H9 (cell line): Measurements from ENCODE around the gene DIRAS2. TPM values are rescaled to one million over a fixed set of nuclear protein-coding genes. Genes with fewer than 3 reads are reported as not detected.

Experiments used
- DNase-seq: peaks from one replicate; pipeline ENCODE4 v3.0.0-alpha.2; 2017
- H2AFZ ChIP-seq: one replicate; pipeline ENCODE4 v1.6.1; 2013; ENCODE audit warnings: mild to moderate bottlenecking, low read length, control low read depth, moderate library complexity
- H2AK5ac ChIP-seq: 2 replicates; pipeline ENCODE4 v1.6.1; 2013; ENCODE audit warnings: low read length, control low read depth, mixed read lengths; ENCODE audit not compliant: insufficient read length
- H2BK120ac ChIP-seq: one replicate; pipeline ENCODE4 v1.6.1; 2013; ENCODE audit warnings: low read depth, mild to moderate bottlenecking, low read length, control low read depth, inconsistent platforms; ENCODE audit not compliant: poor library complexity, severe bottlenecking
- H2BK12ac ChIP-seq: 2 replicates; pipeline ENCODE4 v1.6.1; 2013; ENCODE audit warnings: low read length, control low read depth, mixed read lengths, low read depth; ENCODE audit not compliant: insufficient read length
- H2BK15ac ChIP-seq: 2 replicates; pipeline ENCODE4 v1.6.1; 2013; ENCODE audit warnings: low read depth, low read length, control low read depth
- H2BK20ac ChIP-seq: one replicate; pipeline ENCODE4 v1.6.1; 2013; ENCODE audit warnings: low read depth, mild to moderate bottlenecking, low read length, control low read depth, inconsistent platforms; ENCODE audit not compliant: poor library complexity, severe bottlenecking
- H2BK5ac ChIP-seq: 2 replicates; pipeline ENCODE4 v1.6.1; 2013; ENCODE audit warnings: low read length, control low read depth, mixed read lengths; ENCODE audit not compliant: insufficient read length
- H3K14ac ChIP-seq: 2 replicates; pipeline ENCODE4 v1.6.1; 2013; ENCODE audit warnings: low read length, control low read depth; ENCODE audit not compliant: insufficient read depth
- H3K18ac ChIP-seq: 2 replicates; pipeline ENCODE4 v1.6.1; 2013; ENCODE audit warnings: low read depth, mild to moderate bottlenecking, mixed read lengths, low read length, control low read depth; ENCODE audit not compliant: insufficient read length
- H3K23ac ChIP-seq: 2 replicates; pipeline ENCODE4 v1.6.1; 2013; ENCODE audit warnings: low read length, control low read depth, mixed read lengths, low read depth; ENCODE audit not compliant: insufficient read length
- H3K23me2 ChIP-seq: 2 replicates; pipeline ENCODE4 v1.6.1; 2013; ENCODE audit warnings: low read depth, mild to moderate bottlenecking, mixed read lengths, low read length, control low read depth; ENCODE audit not compliant: insufficient read length, poor library complexity, severe bottlenecking
- H3K27ac ChIP-seq: 2 replicates; pipeline ENCODE4 v1.5.1; 2013; ENCODE audit warnings: low read length, control low read depth, mixed read lengths, low read depth; ENCODE audit not compliant: insufficient read length
- H3K27me3 ChIP-seq: 2 replicates; pipeline ENCODE4 v1.6.1; 2013; ENCODE audit warnings: low read length, control low read depth, inconsistent platforms; ENCODE audit not compliant: insufficient read depth
- H3K4ac ChIP-seq: 2 replicates; pipeline ENCODE4 v1.6.1; 2013; ENCODE audit warnings: low read depth, mild to moderate bottlenecking, control low read depth, inconsistent platforms, low read length, moderate library complexity
- H3K4me1 ChIP-seq: 2 replicates; pipeline ENCODE4 v1.6.1; 2013; ENCODE audit warnings: low read length, control low read depth, inconsistent platforms; ENCODE audit not compliant: insufficient read depth
- H3K4me2 ChIP-seq: 2 replicates; pipeline ENCODE4 v1.6.1; 2013; ENCODE audit warnings: low read length, control low read depth, mixed read lengths; ENCODE audit not compliant: insufficient read length, insufficient read depth
- H3K56ac ChIP-seq: 2 replicates; pipeline ENCODE4 v1.6.1; 2013; ENCODE audit warnings: low read depth, mild to moderate bottlenecking, mixed read lengths, low read length, control low read depth; ENCODE audit not compliant: insufficient read length
- H3K79me1 ChIP-seq: 2 replicates; pipeline ENCODE4 v1.6.1; 2013; ENCODE audit warnings: low read depth, mild to moderate bottlenecking, moderate library complexity, low read length, control low read depth, inconsistent platforms; ENCODE audit not compliant: insufficient read depth, poor library complexity, severe bottlenecking
- H3K79me2 ChIP-seq: 2 replicates; pipeline ENCODE4 v1.6.1; 2013; ENCODE audit warnings: low read length, control low read depth, inconsistent platforms; ENCODE audit not compliant: insufficient read depth
- H3K9ac ChIP-seq: 2 replicates; pipeline ENCODE4 v1.6.1; 2013; ENCODE audit warnings: low read length, control low read depth, mixed read lengths; ENCODE audit not compliant: insufficient read length; ENCODE audit errors: extremely low read depth
- H3K9me3 ChIP-seq: one replicate; pipeline ENCODE4 v1.6.1; 2013; ENCODE audit warnings: low read depth, low read length, inconsistent platforms; ENCODE audit not compliant: control insufficient read depth
- H3T11ph ChIP-seq: one replicate; pipeline ENCODE4 v1.6.1; 2013; ENCODE audit warnings: mild to moderate bottlenecking, low read length, control low read depth, inconsistent platforms
- H4K20me1 ChIP-seq: one replicate; pipeline ENCODE4 v1.6.1; 2013; ENCODE audit not compliant: control insufficient read depth, insufficient read length, insufficient read depth
- H4K5ac ChIP-seq: 2 replicates; pipeline ENCODE4 v1.6.1; 2013; ENCODE audit warnings: low read depth, mild to moderate bottlenecking, mixed read lengths, low read length, control low read depth; ENCODE audit not compliant: insufficient read length
- H4K8ac ChIP-seq: replicated peaks from 2 replicates; pipeline ENCODE4 v1.6.1; 2013; ENCODE audit warnings: low read length, control low read depth, mixed read lengths, low read depth; ENCODE audit not compliant: insufficient read length
- H4K91ac ChIP-seq: 2 replicates; pipeline ENCODE4 v1.6.1; 2013; ENCODE audit warnings: low read depth, mild to moderate bottlenecking, moderate library complexity, mixed read lengths, low read length, control low read depth; ENCODE audit not compliant: insufficient read length
- H3K27ac Mint-ChIP-seq, 3 experiments: 2 replicates in 2 of 3; 3 replicates in 1 of 3; pipeline ENCODE4 v1.8.0; 2020 to 2021; ENCODE audit warnings: mixed read lengths in 3 of 3, mild to moderate bottlenecking in 1 of 3, moderate library complexity in 1 of 3
- H3K27me3 Mint-ChIP-seq: 2 replicates; pipeline ENCODE4 v1.8.0; 2021; ENCODE audit warnings: low read depth, mild to moderate bottlenecking, moderate library complexity, mixed read lengths
- H3K36me3 Mint-ChIP-seq, 3 experiments: 2 replicates in 2 of 3; 3 replicates in 1 of 3; pipeline ENCODE4 v1.8.0; 2020 to 2021; ENCODE audit warnings: low read depth in 3 of 3, mixed read lengths in 3 of 3; ENCODE audit not compliant: insufficient read depth in 1 of 3
- H3K4me1 Mint-ChIP-seq, 2 experiments: 2 replicates each; pipeline ENCODE4 v1.8.0; 2020; ENCODE audit warnings: mixed read lengths in 2 of 2
- H3K4me3 Mint-ChIP-seq, 2 experiments: 2 replicates in 1 of 2; 3 replicates in 1 of 2; pipeline ENCODE4 v1.8.0; 2020 to 2021; ENCODE audit warnings: mild to moderate bottlenecking in 2 of 2, mixed read lengths in 2 of 2, moderate library complexity in 1 of 2
- H3K9me3 Mint-ChIP-seq, 2 experiments: 2 replicates in 1 of 2; 3 replicates in 1 of 2; pipeline ENCODE4 v1.8.0; 2020; ENCODE audit warnings: mild to moderate bottlenecking in 2 of 2, mixed read lengths in 2 of 2, moderate library complexity in 1 of 2
- CTCF ChIP-seq: fragments of 200-600 bp; sonication (generic); conservative IDR thresholded peaks from 3 replicates; pipeline ENCODE4 v1.8.0; 2021; ENCODE audit warnings: antibody characterized with exemption, mild to moderate bottlenecking
- WGBS: extraction: QIAGEN DNeasy Blood & Tissue Kit; methylation state at CpG from one replicate; pipeline ENCODE4 v1.1.7; 2013; ENCODE audit warnings: missing lambda C conversion rate, low lambda C conversion rate, mixed read lengths; ENCODE audit not compliant: insufficient read length; ENCODE audit errors: extremely low coverage; 5-methylcytosine and 5-hydroxymethylcytosine counted together
- total RNA-seq: library from RNA; stranded (reverse); gene quantifications from 2 replicates; pipeline ENCODE4 v1.2.1, GENCODE V29; 2021

Gene DIRAS2
- total RNA-seq, 1 experiment from 2014 or later = not detected

DNA sequence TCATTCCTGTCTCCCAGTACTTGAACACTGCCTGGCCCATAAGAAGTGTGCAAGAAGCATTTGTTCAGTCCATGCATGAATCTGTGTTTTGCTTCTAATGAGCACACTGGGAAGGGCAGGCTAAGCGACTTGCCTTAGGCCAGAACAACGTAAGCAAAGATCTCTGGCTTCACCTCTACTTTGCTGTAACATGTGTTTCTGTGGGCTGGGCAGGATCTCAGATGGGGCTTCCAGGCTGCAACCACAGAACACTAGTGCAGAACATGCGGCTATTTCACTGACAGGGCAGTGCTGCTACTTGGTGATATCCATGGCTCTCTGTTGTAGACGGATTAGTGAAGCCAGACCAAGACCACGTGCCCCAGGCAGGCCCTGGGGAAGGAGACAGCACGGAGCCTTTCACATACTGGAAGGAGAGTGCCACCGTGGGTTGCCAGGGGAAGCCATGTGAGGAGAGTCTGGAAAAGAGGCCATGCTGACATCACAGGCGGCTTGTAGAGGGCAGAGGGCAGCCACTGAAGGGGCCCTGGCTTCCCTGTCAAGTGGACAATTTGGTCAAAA lies 9.9 kb downstream of the DIRAS2 start:
- no peak overlapping the region for H3K4me2 ChIP-seq
- H4K5ac ChIP-seq = no peak overlapping the region
- H3K56ac ChIP-seq = no peak overlapping the region
- no peak overlapping the region for H2AK5ac ChIP-seq
- H2BK20ac ChIP-seq = no peak overlapping the region
- no peak overlapping the region for H3K27ac ChIP-seq
- Mint-ChIP-seq H3K4me1 (no peaks in the 10 kb centered on the region), H3K27me3 (no peaks in the 10 kb centered on the region), H3K4me3 (no peak overlapping the region), H3K27ac (no peak overlapping the region), H3K36me3 (no peaks in the 10 kb centered on the region), H3K9me3 (no peaks in the 10 kb centered on the region)
- WGBS = no CpG with 5 or more reads among the region's 8 CpGs
- no peak overlapping the region for H4K8ac ChIP-seq
- H2BK5ac ChIP-seq = no peak overlapping the region
- H3K9me3 ChIP-seq = no peaks in the 10 kb centered on the region
- no peak overlapping the region for H3K9ac ChIP-seq
- H3K4me1 ChIP-seq = no peaks in the 10 kb centered on the region
- H3K4ac ChIP-seq = no peak overlapping the region
- no peaks in the 10 kb centered on the region for H3K79me2 ChIP-seq
- H3K18ac ChIP-seq = no peak overlapping the region
- H2AFZ ChIP-seq = no peak overlapping the region
- H3K79me1 ChIP-seq = no peaks in the 10 kb centered on the region
- no peak overlapping the region for H4K91ac ChIP-seq
- no peak overlapping the region for H3K14ac ChIP-seq
- H2BK120ac ChIP-seq = no peak overlapping the region
- no peak for TF ChIP-seq CTCF
- no peak for DNase-seq
- no peaks in the 10 kb centered on the region for H4K20me1 ChIP-seq
- no peaks in the 10 kb centered on the region for H3K23me2 ChIP-seq
- no peak overlapping the region for H2BK12ac ChIP-seq
- no peak overlapping the region for H3T11ph ChIP-seq
- H3K27me3 ChIP-seq = no peaks in the 10 kb centered on the region
- H2BK15ac ChIP-seq = no peak overlapping the region
- no peak overlapping the region for H3K23ac ChIP-seq
